ENCODE measurements around the gene ENPP6.

ENPP6 gene

GRCh38 chr4:184169225-184169867, 48.3 kb downstream of the ENPP6 start:
- Histone ChIP-seq H3K36me3 (ENCODE audit: control insufficient read depth, insufficient read depth, low read length) (no peaks in the 10 kb centered on the region), H3K27me3 (ENCODE audit: control insufficient read depth, insufficient read depth, low read length) (peaks cover 16% of the 10 kb centered on the region), H3K4me3 (ENCODE audit: low read length) (no peak overlapping the region), H3K4me1 (ENCODE audit: control insufficient read depth, insufficient read depth, low read length) (peaks cover 6% of the 10 kb centered on the region), H3K9me3 (ENCODE audit: control insufficient read depth, low read length) (no peaks in the 10 kb centered on the region), H3K9ac (ENCODE audit: low read length) (no peak overlapping the region)

GRCh38 chr4:184168406-184169019, 49.2 kb downstream of the ENPP6 start:
- no peaks in the 10 kb centered on the region for H3K36me3 ChIP-seq (ENCODE audit: control insufficient read depth, insufficient read depth, low read length)
- H3K27me3 ChIP-seq (ENCODE audit: control insufficient read depth, insufficient read depth, low read length), result peaks cover 16% of the 10 kb centered on the region
- H3K9ac ChIP-seq (ENCODE audit: low read length), result peak overlapping the region; percentile 5

DNA sequence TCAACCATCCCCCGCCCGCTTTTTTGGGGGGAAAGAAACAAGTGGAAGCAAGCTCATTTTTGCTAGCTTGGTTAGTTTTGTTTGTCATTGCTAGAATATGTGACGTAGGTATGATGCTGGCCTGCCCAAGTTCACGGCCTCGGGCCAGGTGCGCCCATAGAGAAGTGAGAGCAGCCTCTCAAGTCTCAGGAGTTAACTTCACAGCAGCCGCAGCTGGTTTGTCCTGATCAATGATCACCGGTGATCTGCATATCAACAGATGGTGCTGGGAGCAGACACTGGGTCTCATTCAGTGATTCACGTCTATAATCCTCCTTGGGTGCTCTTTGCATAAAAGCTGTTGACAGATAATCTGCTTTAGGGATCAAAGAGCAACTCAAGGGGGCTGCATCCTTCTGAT, 50.1 kb downstream of the ENPP6 start:
- Histone ChIP-seq H3K27me3 (ENCODE audit: control insufficient read depth, insufficient read depth, low read length) (peaks cover 16% of the 10 kb centered on the region), H3K9ac (ENCODE audit: low read length) (no peak overlapping the region), H3K4me1 (ENCODE audit: control insufficient read depth, insufficient read depth, low read length) (peaks cover 6% of the 10 kb centered on the region), H3K4me3 (ENCODE audit: low read length) (no peak overlapping the region), H3K36me3 (ENCODE audit: control insufficient read depth, insufficient read depth, low read length) (no peaks in the 10 kb centered on the region), H3K9me3 (ENCODE audit: control insufficient read depth, low read length) (no peaks in the 10 kb centered on the region)

More at GRCh38 chr4:184168406-184169019, 49.2 kb downstream of the ENPP6 start:
- Histone ChIP-seq H3K9me3 (ENCODE audit: control insufficient read depth, low read length) (no peaks in the 10 kb centered on the region), H3K4me1 (ENCODE audit: control insufficient read depth, insufficient read depth, low read length) (peaks cover 6% of the 10 kb centered on the region), H3K4me3 (ENCODE audit: low read length) (no peak overlapping the region)

DNA sequence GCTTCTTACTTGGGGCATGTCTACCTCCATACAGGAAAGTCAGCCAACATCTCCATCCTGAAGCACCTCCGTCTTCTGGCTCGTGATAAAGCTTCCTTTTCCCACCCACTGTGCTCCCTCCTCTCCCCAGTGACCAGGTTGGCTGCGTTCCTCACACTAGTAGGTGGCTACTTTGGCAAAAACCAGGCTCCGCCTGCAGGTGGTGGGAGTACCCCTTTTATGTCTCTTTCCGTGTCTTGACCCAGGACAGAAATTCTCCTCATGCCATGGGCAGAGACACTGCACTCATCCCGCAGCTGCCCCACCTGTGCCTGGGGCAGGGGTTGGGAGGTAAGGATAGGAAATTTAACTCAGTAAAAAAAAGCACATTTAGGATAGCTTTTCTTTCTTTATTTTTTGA, 50.9 kb downstream of the ENPP6 start:
- Histone ChIP-seq H3K4me3 (ENCODE audit: low read length) (no peak overlapping the region), H3K4me1 (ENCODE audit: control insufficient read depth, insufficient read depth, low read length) (peaks cover 6% of the 10 kb centered on the region), H3K27me3 (ENCODE audit: control insufficient read depth, insufficient read depth, low read length) (peaks cover 16% of the 10 kb centered on the region), H3K36me3 (ENCODE audit: control insufficient read depth, insufficient read depth, low read length) (no peaks in the 10 kb centered on the region), H3K9ac (ENCODE audit: low read length) (no peak overlapping the region), H3K9me3 (ENCODE audit: control insufficient read depth, low read length) (no peaks in the 10 kb centered on the region)

GRCh38 chr4:184165291-184165690, 52.4 kb downstream of the ENPP6 start:
- Histone ChIP-seq H3K4me1 (ENCODE audit: control insufficient read depth, insufficient read depth, low read length) (peaks cover 6% of the 10 kb centered on the region), H3K36me3 (ENCODE audit: control insufficient read depth, insufficient read depth, low read length) (no peaks in the 10 kb centered on the region), H3K9me3 (ENCODE audit: control insufficient read depth, low read length) (no peaks in the 10 kb centered on the region), H3K27me3 (ENCODE audit: control insufficient read depth, insufficient read depth, low read length) (peaks cover 16% of the 10 kb centered on the region), H3K9ac (ENCODE audit: low read length) (no peak overlapping the region), H3K4me3 (ENCODE audit: low read length) (no peak overlapping the region)

DNA sequence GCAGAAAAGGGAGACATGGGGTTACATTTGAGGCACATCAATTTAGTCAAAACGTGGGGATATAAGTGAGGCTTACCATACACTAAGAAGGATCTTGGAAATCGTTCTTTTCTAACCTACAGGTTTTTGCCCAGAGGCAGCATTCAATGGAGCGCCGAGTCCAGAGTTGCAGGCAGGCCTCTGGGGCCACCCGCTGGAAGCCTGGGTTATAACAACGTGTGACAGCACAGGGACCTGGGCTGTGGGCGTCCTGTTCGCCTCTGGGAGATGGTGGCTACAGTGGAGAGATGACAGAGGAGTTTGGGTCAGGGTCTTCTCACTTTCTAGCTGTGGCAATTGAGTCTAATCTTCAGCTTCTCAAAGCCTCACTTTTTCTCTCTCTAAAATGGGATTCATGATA, 53.9 kb downstream of the ENPP6 start:
- no peak overlapping the region for H3K4me3 ChIP-seq (ENCODE audit: low read length)
- H3K9me3 ChIP-seq (ENCODE audit: control insufficient read depth, low read length), result no peaks in the 10 kb centered on the region
- peaks cover 6% of the 10 kb centered on the region for H3K4me1 ChIP-seq (ENCODE audit: control insufficient read depth, insufficient read depth, low read length)
- no peak overlapping the region for H3K9ac ChIP-seq (ENCODE audit: low read length)
- peaks cover 16% of the 10 kb centered on the region for H3K27me3 ChIP-seq (ENCODE audit: control insufficient read depth, insufficient read depth, low read length)
- H3K36me3 ChIP-seq (ENCODE audit: control insufficient read depth, insufficient read depth, low read length), result no peaks in the 10 kb centered on the region

GRCh38 chr4:184162596-184162995, 55.1 kb downstream of the ENPP6 start:
- Histone ChIP-seq H3K4me3 (ENCODE audit: low read length) (no peak overlapping the region), H3K9ac (ENCODE audit: low read length) (no peak overlapping the region), H3K4me1 (ENCODE audit: control insufficient read depth, insufficient read depth, low read length) (no peaks in the 10 kb centered on the region), H3K9me3 (ENCODE audit: control insufficient read depth, low read length) (no peaks in the 10 kb centered on the region), H3K27me3 (ENCODE audit: control insufficient read depth, insufficient read depth, low read length) (peaks cover 9% of the 10 kb centered on the region), H3K36me3 (ENCODE audit: control insufficient read depth, insufficient read depth, low read length) (no peaks in the 10 kb centered on the region)

GRCh38 chr4:184157322-184157721, 60.4 kb downstream of the ENPP6 start:
- no peaks in the 10 kb centered on the region for H3K9me3 ChIP-seq (ENCODE audit: control insufficient read depth, low read length)
- no peak overlapping the region for H3K4me3 ChIP-seq (ENCODE audit: low read length)
- H3K27me3 ChIP-seq (ENCODE audit: control insufficient read depth, insufficient read depth, low read length), result no peaks in the 10 kb centered on the region
- H3K4me1 ChIP-seq (ENCODE audit: control insufficient read depth, insufficient read depth, low read length), result no peaks in the 10 kb centered on the region
- no peaks in the 10 kb centered on the region for H3K36me3 ChIP-seq (ENCODE audit: control insufficient read depth, insufficient read depth, low read length)
- H3K9ac ChIP-seq (ENCODE audit: low read length), result no peak overlapping the region

- Histone ChIP-seq H3K9ac (ENCODE audit: low read length) (no peak overlapping the region), H3K27me3 (ENCODE audit: control insufficient read depth, insufficient read depth, low read length) (no peaks in the 10 kb centered on the region), H3K9me3 (ENCODE audit: control insufficient read depth, low read length) (no peaks in the 10 kb centered on the region), H3K4me3 (ENCODE audit: low read length) (no peak overlapping the region), H3K36me3 (ENCODE audit: control insufficient read depth, insufficient read depth, low read length) (no peaks in the 10 kb centered on the region), H3K4me1 (ENCODE audit: control insufficient read depth, insufficient read depth, low read length) (no peaks in the 10 kb centered on the region)
Observed at GRCh38 chr4:184156163-184156920, 61.3 kb downstream of the ENPP6 start.

DNA sequence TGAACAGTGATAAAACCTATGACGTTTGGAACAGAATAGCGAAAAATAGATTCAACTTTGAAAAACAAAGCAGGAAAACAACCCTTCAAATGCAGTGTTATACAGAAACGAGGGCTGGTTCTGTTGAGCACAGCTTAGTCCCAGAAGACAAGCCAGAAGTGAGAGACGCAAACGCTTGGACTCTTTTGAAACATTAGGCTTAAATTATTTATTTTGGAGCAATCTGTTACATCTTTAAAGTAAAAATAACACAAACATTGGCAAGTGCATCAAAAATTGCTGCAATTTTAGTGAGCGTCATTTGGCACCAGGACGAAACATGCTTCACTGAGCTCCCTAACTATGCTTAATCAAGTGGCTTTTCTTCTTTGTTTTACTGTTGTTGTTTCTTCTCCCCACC, 63.5 kb downstream of the ENPP6 start:
- Histone ChIP-seq H3K4me1 (ENCODE audit: control insufficient read depth, insufficient read depth, low read length) (peaks cover 19% of the 10 kb centered on the region), H3K9me3 (ENCODE audit: control insufficient read depth, low read length) (no peaks in the 10 kb centered on the region), H3K27me3 (ENCODE audit: control insufficient read depth, insufficient read depth, low read length) (no peaks in the 10 kb centered on the region), H3K36me3 (ENCODE audit: control insufficient read depth, insufficient read depth, low read length) (no peaks in the 10 kb centered on the region), H3K9ac (ENCODE audit: low read length) (no peak overlapping the region), H3K4me3 (ENCODE audit: low read length) (no peak overlapping the region)

DNA sequence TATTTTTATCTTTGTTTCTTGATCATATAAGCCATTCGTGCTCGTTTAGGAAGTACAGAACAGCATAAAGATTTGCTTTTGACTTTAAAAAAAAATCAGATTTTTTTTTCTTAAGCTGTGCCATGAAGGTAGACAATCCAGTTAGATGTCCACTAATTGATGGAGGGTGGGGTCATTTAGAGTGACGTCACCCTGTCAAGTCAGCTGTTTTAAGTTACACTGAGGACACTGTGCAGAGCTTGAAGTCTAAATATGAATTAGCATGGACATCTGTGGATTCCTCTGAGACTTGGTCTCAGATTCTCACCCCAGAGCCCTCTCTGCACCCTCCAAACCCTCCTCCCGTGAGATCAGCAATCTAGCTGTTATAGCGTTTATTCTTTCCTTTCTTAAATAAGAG, 63.9 kb downstream of the ENPP6 start:
- Histone ChIP-seq H3K9ac (ENCODE audit: low read length) (no peak overlapping the region), H3K4me1 (ENCODE audit: control insufficient read depth, insufficient read depth, low read length) (peaks cover 23% of the 10 kb centered on the region), H3K9me3 (ENCODE audit: control insufficient read depth, low read length) (no peaks in the 10 kb centered on the region), H3K27me3 (ENCODE audit: control insufficient read depth, insufficient read depth, low read length) (no peaks in the 10 kb centered on the region), H3K4me3 (ENCODE audit: low read length) (no peak overlapping the region), H3K36me3 (ENCODE audit: control insufficient read depth, insufficient read depth, low read length) (no peaks in the 10 kb centered on the region)

DNA sequence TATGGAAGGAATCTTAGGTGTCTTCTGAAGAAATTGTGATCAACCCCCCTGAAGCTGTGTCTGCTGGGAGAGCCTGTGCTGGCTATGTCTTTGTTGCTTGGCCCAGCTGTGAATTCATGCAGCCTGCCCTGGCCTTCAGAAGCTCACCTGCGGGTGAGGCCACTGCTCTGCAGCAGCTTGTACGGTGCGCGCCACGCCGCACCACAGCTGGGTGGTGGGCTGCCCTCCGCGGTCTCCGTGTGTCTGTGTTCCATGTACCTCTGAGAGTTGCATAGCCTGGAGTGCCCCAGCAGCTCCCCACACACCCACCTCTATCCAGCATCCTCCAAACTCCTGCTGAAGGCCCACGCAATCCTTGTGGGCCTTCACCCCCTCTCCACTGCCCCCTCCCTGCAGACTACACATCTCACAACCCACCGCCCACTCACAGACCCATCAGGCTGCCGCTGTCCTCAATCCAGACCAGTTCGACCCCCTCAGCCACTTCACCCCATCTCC, 65.6 kb downstream of the ENPP6 start:
- no peaks in the 10 kb centered on the region for H3K27me3 ChIP-seq (ENCODE audit: control insufficient read depth, insufficient read depth, low read length)
- H3K4me1 ChIP-seq (ENCODE audit: control insufficient read depth, insufficient read depth, low read length), result peaks cover 23% of the 10 kb centered on the region
- no peaks in the 10 kb centered on the region for H3K9me3 ChIP-seq (ENCODE audit: control insufficient read depth, low read length)
- H3K4me3 ChIP-seq (ENCODE audit: low read length), result no peak overlapping the region
- no peak overlapping the region for H3K9ac ChIP-seq (ENCODE audit: low read length)
- no peaks in the 10 kb centered on the region for H3K36me3 ChIP-seq (ENCODE audit: control insufficient read depth, insufficient read depth, low read length)

Data from mucosa of stomach (tissue), 1 donor.